HL-60 (cell line): ENCODE measurements around the gene PLVAP.

Experiments used
- GABPA ChIP-seq: IDR thresholded peaks from 2 replicates; pipeline ENCODE4 v1.6.1; 2012; ENCODE audit warnings: low read depth
- POLR2AphosphoS5 ChIP-seq: IDR thresholded peaks from 2 replicates; pipeline ENCODE4 v1.6.1; 2012; ENCODE audit warnings: low read depth
- TF ChIP-seq, protein P1 (sequence below): IDR thresholded peaks from one replicate; pipeline ENCODE4 v1.5.1; 2011; ENCODE audit warnings: low read length, control low read depth, inconsistent platforms; ENCODE audit not compliant: insufficient read depth

- TF ChIP-seq, protein P1, sequence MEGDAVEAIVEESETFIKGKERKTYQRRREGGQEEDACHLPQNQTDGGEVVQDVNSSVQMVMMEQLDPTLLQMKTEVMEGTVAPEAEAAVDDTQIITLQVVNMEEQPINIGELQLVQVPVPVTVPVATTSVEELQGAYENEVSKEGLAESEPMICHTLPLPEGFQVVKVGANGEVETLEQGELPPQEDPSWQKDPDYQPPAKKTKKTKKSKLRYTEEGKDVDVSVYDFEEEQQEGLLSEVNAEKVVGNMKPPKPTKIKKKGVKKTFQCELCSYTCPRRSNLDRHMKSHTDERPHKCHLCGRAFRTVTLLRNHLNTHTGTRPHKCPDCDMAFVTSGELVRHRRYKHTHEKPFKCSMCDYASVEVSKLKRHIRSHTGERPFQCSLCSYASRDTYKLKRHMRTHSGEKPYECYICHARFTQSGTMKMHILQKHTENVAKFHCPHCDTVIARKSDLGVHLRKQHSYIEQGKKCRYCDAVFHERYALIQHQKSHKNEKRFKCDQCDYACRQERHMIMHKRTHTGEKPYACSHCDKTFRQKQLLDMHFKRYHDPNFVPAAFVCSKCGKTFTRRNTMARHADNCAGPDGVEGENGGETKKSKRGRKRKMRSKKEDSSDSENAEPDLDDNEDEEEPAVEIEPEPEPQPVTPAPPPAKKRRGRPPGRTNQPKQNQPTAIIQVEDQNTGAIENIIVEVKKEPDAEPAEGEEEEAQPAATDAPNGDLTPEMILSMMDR = no peak
- no peak for TF ChIP-seq POLR2AphosphoS5
- TF ChIP-seq GABPA = no peak
These were observed 65.5 kb downstream of the PLVAP start for GRCh38 chr19:17311455-17312188.
